CD4-positive, alpha-beta T cell (primary cell): ENCODE data around the gene SPATC1L. TPM values are rescaled to one million over a fixed set of nuclear protein-coding genes. Genes with fewer than 3 reads are reported as not detected.
A peak's percentile ranks its signal among the peaks of the same experiment; 100 is the strongest.

Experiments
- ATAC-seq: fragments of 200-7000 bp; cut with Tn5 transposase; one replicate; pipeline ENCODE4 v1.10.0; 2022; ENCODE audit warnings: mild to moderate bottlenecking; ENCODE audit not compliant: poor library complexity
- CTCF ChIA-PET: fragments of 350-600 bp; sonication (Branson Sonifier 250); formaldehyde crosslinking; loops from one replicate; lab custom pipeline; 2021; ENCODE audit warnings: antibody characterized with exemption, inconsistent platforms; lab: Charles Lee
- POLR2A ChIA-PET: fragments of 350-600 bp; sonication (Branson Sonifier 250); formaldehyde crosslinking; loops from one replicate; lab custom pipeline; 2021; ENCODE audit warnings: antibody characterized with exemption, inconsistent platforms; lab: Charles Lee
- DNase-seq, 14 experiments: peaks; one replicate each; pipeline ENCODE4 v3.0.0-alpha.2; 2013 to 2020; ENCODE audit warnings: mixed read lengths in 2 of 14
- H3K27ac ChIP-seq, 2 donors: one replicate each; pipeline versions ENCODE4 v1.5.1 to v1.7.0; 2013; ENCODE audit warnings: low read length in 2 of 2, low read depth in 1 of 2, mild to moderate bottlenecking in 1 of 2
- H3K27me3 ChIP-seq, 2 experiments: 1 replicate in 1 of 2; 2 replicates in 1 of 2; pipeline versions ENCODE4 v1.6.1 to v1.7.0; 2013; ENCODE audit warnings: low read length in 2 of 2, control low read depth in 1 of 2, mild to moderate bottlenecking in 1 of 2, moderate library complexity in 1 of 2; ENCODE audit not compliant: insufficient read depth in 2 of 2, control insufficient read depth in 1 of 2
- H3K36me3 ChIP-seq: one replicate; pipeline ENCODE4 v1.6.1; 2013; ENCODE audit warnings: low read length, control low read depth; ENCODE audit not compliant: insufficient read depth
- H3K4me1 ChIP-seq: one replicate; pipeline ENCODE4 v1.6.1; 2013; ENCODE audit warnings: low read length, control low read depth; ENCODE audit not compliant: insufficient read depth
- H3K4me3 ChIP-seq: one replicate; pipeline ENCODE4 v1.5.1; 2013; ENCODE audit warnings: mild to moderate bottlenecking, low read length, moderate library complexity
- H3K9me3 ChIP-seq, 2 experiments: 1 replicate in 1 of 2; 2 replicates in 1 of 2; pipeline versions ENCODE4 v1.6.1 to v1.7.0; 2013; ENCODE audit warnings: low read length in 2 of 2, mild to moderate bottlenecking in 2 of 2, control low read depth in 1 of 2, moderate library complexity in 1 of 2; ENCODE audit not compliant: control insufficient read depth in 1 of 2, insufficient read depth in 1 of 2
- H3K27ac Mint-ChIP-seq: one replicate; pipeline ENCODE4 v1.8.0; 2020; ENCODE audit warnings: mixed read lengths
- H3K27me3 Mint-ChIP-seq: one replicate; pipeline ENCODE4 v1.8.0; 2021; ENCODE audit warnings: mixed read lengths
- H3K36me3 Mint-ChIP-seq: one replicate; pipeline ENCODE4 v1.8.0; 2021; ENCODE audit warnings: low read depth, mixed read lengths
- H3K4me1 Mint-ChIP-seq: one replicate; pipeline ENCODE4 v1.8.0; 2021; ENCODE audit warnings: low read depth, mixed read lengths
- H3K4me3 Mint-ChIP-seq: one replicate; pipeline ENCODE4 v1.8.0; 2020; ENCODE audit warnings: mild to moderate bottlenecking, mixed read lengths
- H3K9me3 Mint-ChIP-seq: one replicate; pipeline ENCODE4 v1.8.0; 2020; ENCODE audit warnings: mixed read lengths
- intact Hi-C, 2 experiments: fragments of 100-400 bp; cut with DNase I in 1 of 2; cut with micrococcal nuclease in 1 of 2; formaldehyde crosslinking; loops; one replicate each; pipeline versions ENCODE4 v1.15.1 to v1.9.0; 2023 to 2025; cut with DNase I, micrococcal nuclease
- total RNA-seq, 174 experiments: library from RNA in 2 of 174; stranded (reverse) in 2 of 174; gene quantifications; one replicate each; pipeline ENCODE4 v1.2.3 and lab custom pipeline; 2021 to 2026
- TF ChIP-seq, protein P1 (sequence below): fragments of 200-600 bp; IDR thresholded peaks from one replicate; pipeline ENCODE4 v1.8.0; 2022; ENCODE audit warnings: antibody characterized with exemption, mild to moderate bottlenecking

SPATC1L gene
- total RNA-seq, 2 experiments from 2014 or later, result 2.8 to 3.0 TPM

GRCh38 chr21:46182548-46183336 is 1.5 kb downstream of the SPATC1L start:
- TF ChIP-seq, protein P1, sequence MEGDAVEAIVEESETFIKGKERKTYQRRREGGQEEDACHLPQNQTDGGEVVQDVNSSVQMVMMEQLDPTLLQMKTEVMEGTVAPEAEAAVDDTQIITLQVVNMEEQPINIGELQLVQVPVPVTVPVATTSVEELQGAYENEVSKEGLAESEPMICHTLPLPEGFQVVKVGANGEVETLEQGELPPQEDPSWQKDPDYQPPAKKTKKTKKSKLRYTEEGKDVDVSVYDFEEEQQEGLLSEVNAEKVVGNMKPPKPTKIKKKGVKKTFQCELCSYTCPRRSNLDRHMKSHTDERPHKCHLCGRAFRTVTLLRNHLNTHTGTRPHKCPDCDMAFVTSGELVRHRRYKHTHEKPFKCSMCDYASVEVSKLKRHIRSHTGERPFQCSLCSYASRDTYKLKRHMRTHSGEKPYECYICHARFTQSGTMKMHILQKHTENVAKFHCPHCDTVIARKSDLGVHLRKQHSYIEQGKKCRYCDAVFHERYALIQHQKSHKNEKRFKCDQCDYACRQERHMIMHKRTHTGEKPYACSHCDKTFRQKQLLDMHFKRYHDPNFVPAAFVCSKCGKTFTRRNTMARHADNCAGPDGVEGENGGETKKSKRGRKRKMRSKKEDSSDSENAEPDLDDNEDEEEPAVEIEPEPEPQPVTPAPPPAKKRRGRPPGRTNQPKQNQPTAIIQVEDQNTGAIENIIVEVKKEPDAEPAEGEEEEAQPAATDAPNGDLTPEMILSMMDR, result no peak
- peaks cover 11% of the 10 kb centered on the region for H3K4me1 Mint-ChIP-seq
- no peak for DNase-seq
- peak overlapping the region; percentile 63 for H3K4me3 Mint-ChIP-seq
- H3K36me3 Mint-ChIP-seq, result no peaks in the 10 kb centered on the region
- Histone ChIP-seq H3K4me3 (no peak overlapping the region), H3K4me1 (peaks cover 25% of the 10 kb centered on the region), H3K27me3 (peaks cover 0 to 3% of the 10 kb centered on the region in 2 experiments), H3K36me3 (no peaks in the 10 kb centered on the region), H3K27ac (no peak overlapping the region), H3K9me3 (peaks cover 0 to 6% of the 10 kb centered on the region in 2 experiments)
- POLR2A ChIA-PET, result no interaction called here
- no peaks in the 10 kb centered on the region for H3K27me3 Mint-ChIP-seq
- intact Hi-C loops, result loop anchor here in 1 of 2 experiments (10.0 kb wide), 1 partner anchor 88 kb away; the partner anchor contains the start of gene COL6A2
- no peaks in the 10 kb centered on the region for H3K9me3 Mint-ChIP-seq
- ATAC-seq, result no peak
- CTCF ChIA-PET, result no interaction called here
- H3K27ac Mint-ChIP-seq, result no peak overlapping the region

GRCh38 chr21:46181953-46182547 is 2.2 kb downstream of the SPATC1L start:
- Histone ChIP-seq H3K36me3 (no peaks in the 10 kb centered on the region), H3K27ac (no peak overlapping the region), H3K9me3 (peaks cover 0 to 6% of the 10 kb centered on the region in 2 experiments), H3K4me1 (peaks cover 25% of the 10 kb centered on the region), H3K27me3 (peaks cover 0 to 3% of the 10 kb centered on the region in 2 experiments), H3K4me3 (no peak overlapping the region)
- CTCF ChIA-PET, result no interaction called here
- Mint-ChIP-seq H3K27ac (no peak overlapping the region), H3K9me3 (peaks cover 2% of the 10 kb centered on the region), H3K27me3 (no peaks in the 10 kb centered on the region), H3K36me3 (no peaks in the 10 kb centered on the region), H3K4me3 (peak overlapping the region; percentile 7), H3K4me1 (peaks cover 11% of the 10 kb centered on the region)
- intact Hi-C loops, result loop anchor here in 1 of 2 experiments (10.0 kb wide), 1 partner anchor 87 kb away; the partner anchor contains the start of gene COL6A2
- no peak for ATAC-seq
- DNase-seq, result no peak
- POLR2A ChIA-PET, result no interaction called here
- TF ChIP-seq, protein P1, result no peak

DNA sequence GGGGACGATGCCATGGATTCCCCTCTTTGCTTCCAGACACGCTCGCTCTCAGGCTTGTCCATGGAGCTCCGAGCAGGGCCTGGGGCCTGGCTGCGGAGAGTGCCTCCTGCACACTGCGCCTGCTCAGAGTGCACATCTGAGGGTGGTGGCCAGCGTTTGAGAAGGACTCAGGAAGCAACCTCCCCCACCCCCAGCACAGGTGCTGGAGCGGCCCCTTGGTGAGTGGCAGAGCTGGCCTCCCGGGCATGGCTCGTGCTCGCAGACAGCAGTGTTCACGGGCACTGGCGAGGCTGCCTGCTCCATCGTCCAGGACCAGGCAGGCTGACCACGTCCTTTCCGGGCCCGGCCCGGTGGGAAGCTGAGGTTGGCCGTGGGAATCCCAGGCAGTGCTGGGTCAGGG is 2.8 kb downstream of the SPATC1L start:
- no peaks in the 10 kb centered on the region for H3K27me3 Mint-ChIP-seq
- H3K4me1 Mint-ChIP-seq, result peaks cover 11% of the 10 kb centered on the region
- ChIA-PET CTCF (no interaction called here), POLR2A (no interaction called here)
- H3K27me3 ChIP-seq, result peaks cover 0 to 3% of the 10 kb centered on the region in 2 experiments
- DNase-seq (no peak), ATAC-seq (no peak)
- peaks cover 0 to 6% of the 10 kb centered on the region in 2 experiments for H3K9me3 ChIP-seq
- no peak overlapping the region for H3K27ac Mint-ChIP-seq
- intact Hi-C loops, result loop anchor here in 1 of 2 experiments (10.0 kb wide), 1 partner anchor 87 kb away; the partner anchor contains the start of gene COL6A2
- no peaks in the 10 kb centered on the region for H3K36me3 Mint-ChIP-seq
- H3K4me1 ChIP-seq, result peaks cover 25% of the 10 kb centered on the region
- H3K9me3 Mint-ChIP-seq, result peaks cover 5% of the 10 kb centered on the region
- H3K36me3 ChIP-seq, result no peaks in the 10 kb centered on the region
- no peak overlapping the region for H3K27ac ChIP-seq
- no peak overlapping the region for H3K4me3 Mint-ChIP-seq
- no peak overlapping the region for H3K4me3 ChIP-seq
- TF ChIP-seq, protein P1, result no peak
